GM23338 (cell line): Measurements from ENCODE around the gene CDH23. TPM values are rescaled to one million over a fixed set of nuclear protein-coding genes. Genes with fewer than 3 reads are reported as not detected.

Experiments used
- ATAC-seq: fragments of 200-7000 bp; cut with Tn5 transposase; 3 replicates; pipeline ENCODE4 v1.9.1; 2020
- DNase-seq: peaks from one replicate; pipeline ENCODE4 v3.0.0-alpha.2; 2015; ENCODE audit warnings: low spot score
- H2AFZ ChIP-seq: fragments of 200-600 bp; sonication (generic); 2 replicates; pipeline ENCODE4 v1.8.0; 2016; ENCODE audit warnings: antibody characterized with exemption, mild to moderate bottlenecking, moderate library complexity
- H3F3A ChIP-seq: fragments of 200-600 bp; sonication (generic); replicated peaks from 2 replicates; pipeline ENCODE4 v1.8.0; 2017; ENCODE audit warnings: antibody characterized with exemption, mixed run types, low read depth
- H3K27ac ChIP-seq: fragments of 200-600 bp; sonication (generic); 2 replicates; pipeline ENCODE4 v1.6.1; 2016; ENCODE audit warnings: low read depth
- H3K27me3 ChIP-seq: fragments of 200-600 bp; sonication (generic); 2 replicates; pipeline ENCODE4 v1.8.0; 2016; ENCODE audit warnings: mild to moderate bottlenecking, mixed run types, moderate library complexity; ENCODE audit not compliant: insufficient read depth
- H3K36me3 ChIP-seq: fragments of 200-600 bp; sonication (generic); 2 replicates; pipeline ENCODE4 v1.8.0; 2016; ENCODE audit warnings: mild to moderate bottlenecking; ENCODE audit not compliant: insufficient read depth
- H3K4me1 ChIP-seq: fragments of 200-600 bp; sonication (generic); 2 replicates; pipeline ENCODE4 v1.8.0; 2016; ENCODE audit warnings: mild to moderate bottlenecking, moderate library complexity; ENCODE audit not compliant: insufficient read depth
- H3K4me2 ChIP-seq: fragments of 200-600 bp; sonication (generic); 2 replicates; pipeline ENCODE4 v1.7.1; 2017; ENCODE audit warnings: mixed run types
- H3K4me3 ChIP-seq: fragments of 200-600 bp; sonication (generic); 2 replicates; pipeline ENCODE4 v1.6.1; 2016; ENCODE audit warnings: mixed run types
- H3K79me2 ChIP-seq: fragments of 200-600 bp; sonication (generic); replicated peaks from 2 replicates; pipeline ENCODE4 v1.8.0; 2017; ENCODE audit warnings: mild to moderate bottlenecking; ENCODE audit not compliant: insufficient read depth
- H3K9me2 ChIP-seq: fragments of 200-600 bp; sonication (generic); 2 replicates; pipeline ENCODE4 v1.8.0; 2017; ENCODE audit not compliant: insufficient read depth
- H4K20me1 ChIP-seq: fragments of 200-600 bp; sonication (generic); replicated peaks from 2 replicates; pipeline ENCODE4 v1.8.0; 2017; ENCODE audit warnings: mild to moderate bottlenecking; ENCODE audit not compliant: insufficient read depth
- H3K27ac Mint-ChIP-seq: 2 replicates; pipeline ENCODE4 v1.8.0; 2020; ENCODE audit warnings: inconsistent platforms, mild to moderate bottlenecking, moderate library complexity, mixed read lengths
- H3K27me3 Mint-ChIP-seq: 3 replicates; pipeline ENCODE4 v1.8.0; 2022; ENCODE audit warnings: low read depth, mild to moderate bottlenecking, moderate library complexity, mixed read lengths, inconsistent platforms; ENCODE audit not compliant: insufficient read depth, poor library complexity
- H3K36me3 Mint-ChIP-seq: 3 replicates; pipeline ENCODE4 v1.8.0; 2021; ENCODE audit warnings: low read depth, mild to moderate bottlenecking, inconsistent platforms, moderate library complexity, mixed read lengths
- H3K4me1 Mint-ChIP-seq: 3 replicates; pipeline ENCODE4 v1.8.0; 2020; ENCODE audit warnings: mild to moderate bottlenecking, inconsistent platforms, mixed read lengths
- H3K4me3 Mint-ChIP-seq: 3 replicates; pipeline ENCODE4 v1.8.0; 2021; ENCODE audit warnings: moderate library complexity, mild to moderate bottlenecking, inconsistent platforms, mixed read lengths
- H3K9me3 Mint-ChIP-seq: 3 replicates; pipeline ENCODE4 v1.8.0; 2020; ENCODE audit warnings: moderate library complexity, mild to moderate bottlenecking, inconsistent platforms, mixed read lengths
- ETS1 ChIP-seq: IDR thresholded peaks from 2 replicates; pipeline ENCODE4 v1.6.1; 2016; ENCODE audit warnings: antibody characterized with exemption
- EZH2 ChIP-seq: fragments of 200-600 bp; sonication (generic); IDR thresholded peaks from one replicate; pipeline ENCODE4 v1.8.0; 2017; ENCODE audit warnings: antibody characterized with exemption, mild to moderate bottlenecking, low read depth; ENCODE audit not compliant: unreplicated experiment
- EZH2phosphoT487 ChIP-seq: fragments of 200-600 bp; sonication (generic); IDR thresholded peaks from one replicate; pipeline ENCODE4 v1.8.1; 2018; ENCODE audit warnings: antibody characterized with exemption; ENCODE audit not compliant: unreplicated experiment
- JUNB ChIP-seq: IDR thresholded peaks from one replicate; pipeline ENCODE4 v1.6.1; 2016; ENCODE audit warnings: antibody characterized with exemption; ENCODE audit not compliant: unreplicated experiment
- POLR2AphosphoS5 ChIP-seq: IDR thresholded peaks from 2 replicates; pipeline ENCODE4 v1.6.1; 2016; ENCODE audit warnings: antibody characterized with exemption, low read depth
- REST ChIP-seq: IDR thresholded peaks from one replicate; pipeline ENCODE4 v1.6.1; 2018; ENCODE audit warnings: antibody characterized with exemption; ENCODE audit not compliant: unreplicated experiment
- STAT1 ChIP-seq: IDR thresholded peaks from one replicate; pipeline ENCODE4 v1.6.1; 2016; ENCODE audit warnings: antibody characterized with exemption; ENCODE audit not compliant: unreplicated experiment
- ZNF114 ChIP-seq: fragments of 250-450 bp; sonication (Bioruptor Pico); IDR thresholded peaks from 2 replicates; pipeline ENCODE4 v1.5.0; 2020; ENCODE audit warnings: mild to moderate bottlenecking, moderate library complexity
- ZNF331 ChIP-seq: fragments of 250-450 bp; sonication (Bioruptor Pico); IDR thresholded peaks from 2 replicates; pipeline ENCODE4 v1.5.0; 2020; ENCODE audit warnings: low read depth, mild to moderate bottlenecking, moderate library complexity
- polyA plus RNA-seq: library from polyadenylated mRNA; unstranded; fragments of >200 nt; fragmentation: Nextera tagmentation; extraction: Ambion mirVana; gene quantifications from 2 replicates; pipeline ENCODE4 v1.2.1, GENCODE V29; 2016
- total RNA-seq: library from RNA; depleted of rRNA; stranded (reverse); fragments of >200 nt; shearing (Covaris generic); gene quantifications from 2 replicates; pipeline ENCODE4 v1.2.3, GENCODE V29; 2014
- TF ChIP-seq, protein P1 (sequence below): fragments of 250-450 bp; sonication (Bioruptor Pico); IDR thresholded peaks from 2 replicates; pipeline ENCODE4 v1.5.0; 2020; ENCODE audit warnings: mild to moderate bottlenecking, moderate library complexity

Gene CDH23
- total and polyA plus RNA-seq, 2 experiments from 2014 or later = 0.95 to 4.3 TPM

DNA sequence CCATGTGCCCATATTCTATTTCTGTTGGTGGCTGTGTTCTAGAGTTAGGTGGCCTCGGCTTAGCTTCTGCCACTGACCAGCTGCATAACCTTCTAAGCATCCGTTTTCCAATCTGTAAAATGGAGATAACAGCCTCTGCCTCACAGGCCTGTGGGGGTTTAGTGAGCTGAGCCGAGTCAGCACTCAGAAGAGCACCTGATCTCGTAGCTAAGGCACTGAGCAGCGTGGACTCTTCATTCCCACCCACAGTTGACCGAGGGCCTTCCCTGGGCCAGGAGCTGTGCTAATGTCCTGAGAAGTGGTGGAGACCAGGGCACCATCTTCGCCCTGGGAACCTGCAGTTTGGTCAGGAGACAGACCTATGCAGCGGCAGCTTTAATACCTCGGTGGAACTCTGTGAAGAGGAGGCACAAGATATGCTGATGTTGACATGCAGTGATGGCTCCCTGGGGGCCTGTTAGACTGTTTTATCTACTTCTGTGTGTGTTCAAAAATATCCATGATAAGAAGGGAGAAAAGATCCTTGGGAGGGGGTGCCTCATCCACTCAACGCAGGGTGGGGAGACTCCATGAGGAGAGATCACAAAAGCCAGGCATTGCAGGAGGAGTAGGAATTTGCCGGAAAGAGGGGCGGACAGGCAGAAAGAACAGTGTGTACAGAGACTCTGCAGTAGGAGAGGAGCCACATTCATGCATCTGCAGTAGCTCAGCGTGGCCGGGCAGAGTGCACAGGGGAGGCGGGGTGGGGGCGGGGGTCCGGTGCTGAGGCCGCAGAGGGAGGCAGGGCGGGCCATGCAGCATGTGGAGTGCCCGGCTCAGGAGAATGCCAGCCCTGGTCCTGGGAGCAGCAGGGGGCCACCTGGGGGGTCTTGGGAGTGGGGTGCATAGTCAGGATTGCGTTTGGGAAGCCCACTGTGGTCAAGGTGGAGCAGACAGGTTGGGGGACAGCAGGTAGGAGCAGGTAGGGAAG is 186.1 kb downstream of the CDH23 start:
- no peaks in the 10 kb centered on the region for H3K79me2 ChIP-seq
- H3K4me3 Mint-ChIP-seq = no peak overlapping the region
- DNase-seq = no peak
- no peaks in the 10 kb centered on the region for H4K20me1 ChIP-seq
- no peaks in the 10 kb centered on the region for H3K4me1 ChIP-seq
- no peak overlapping the region for H3K4me3 ChIP-seq
- TF ChIP-seq ETS1 = no peak
- no peak for TF ChIP-seq ZNF114 (CRISPR knock-in tag)
- no peak for TF ChIP-seq EZH2phosphoT487
- TF ChIP-seq REST = no peak
- TF ChIP-seq EZH2 = no peak
- TF ChIP-seq, protein P1, sequence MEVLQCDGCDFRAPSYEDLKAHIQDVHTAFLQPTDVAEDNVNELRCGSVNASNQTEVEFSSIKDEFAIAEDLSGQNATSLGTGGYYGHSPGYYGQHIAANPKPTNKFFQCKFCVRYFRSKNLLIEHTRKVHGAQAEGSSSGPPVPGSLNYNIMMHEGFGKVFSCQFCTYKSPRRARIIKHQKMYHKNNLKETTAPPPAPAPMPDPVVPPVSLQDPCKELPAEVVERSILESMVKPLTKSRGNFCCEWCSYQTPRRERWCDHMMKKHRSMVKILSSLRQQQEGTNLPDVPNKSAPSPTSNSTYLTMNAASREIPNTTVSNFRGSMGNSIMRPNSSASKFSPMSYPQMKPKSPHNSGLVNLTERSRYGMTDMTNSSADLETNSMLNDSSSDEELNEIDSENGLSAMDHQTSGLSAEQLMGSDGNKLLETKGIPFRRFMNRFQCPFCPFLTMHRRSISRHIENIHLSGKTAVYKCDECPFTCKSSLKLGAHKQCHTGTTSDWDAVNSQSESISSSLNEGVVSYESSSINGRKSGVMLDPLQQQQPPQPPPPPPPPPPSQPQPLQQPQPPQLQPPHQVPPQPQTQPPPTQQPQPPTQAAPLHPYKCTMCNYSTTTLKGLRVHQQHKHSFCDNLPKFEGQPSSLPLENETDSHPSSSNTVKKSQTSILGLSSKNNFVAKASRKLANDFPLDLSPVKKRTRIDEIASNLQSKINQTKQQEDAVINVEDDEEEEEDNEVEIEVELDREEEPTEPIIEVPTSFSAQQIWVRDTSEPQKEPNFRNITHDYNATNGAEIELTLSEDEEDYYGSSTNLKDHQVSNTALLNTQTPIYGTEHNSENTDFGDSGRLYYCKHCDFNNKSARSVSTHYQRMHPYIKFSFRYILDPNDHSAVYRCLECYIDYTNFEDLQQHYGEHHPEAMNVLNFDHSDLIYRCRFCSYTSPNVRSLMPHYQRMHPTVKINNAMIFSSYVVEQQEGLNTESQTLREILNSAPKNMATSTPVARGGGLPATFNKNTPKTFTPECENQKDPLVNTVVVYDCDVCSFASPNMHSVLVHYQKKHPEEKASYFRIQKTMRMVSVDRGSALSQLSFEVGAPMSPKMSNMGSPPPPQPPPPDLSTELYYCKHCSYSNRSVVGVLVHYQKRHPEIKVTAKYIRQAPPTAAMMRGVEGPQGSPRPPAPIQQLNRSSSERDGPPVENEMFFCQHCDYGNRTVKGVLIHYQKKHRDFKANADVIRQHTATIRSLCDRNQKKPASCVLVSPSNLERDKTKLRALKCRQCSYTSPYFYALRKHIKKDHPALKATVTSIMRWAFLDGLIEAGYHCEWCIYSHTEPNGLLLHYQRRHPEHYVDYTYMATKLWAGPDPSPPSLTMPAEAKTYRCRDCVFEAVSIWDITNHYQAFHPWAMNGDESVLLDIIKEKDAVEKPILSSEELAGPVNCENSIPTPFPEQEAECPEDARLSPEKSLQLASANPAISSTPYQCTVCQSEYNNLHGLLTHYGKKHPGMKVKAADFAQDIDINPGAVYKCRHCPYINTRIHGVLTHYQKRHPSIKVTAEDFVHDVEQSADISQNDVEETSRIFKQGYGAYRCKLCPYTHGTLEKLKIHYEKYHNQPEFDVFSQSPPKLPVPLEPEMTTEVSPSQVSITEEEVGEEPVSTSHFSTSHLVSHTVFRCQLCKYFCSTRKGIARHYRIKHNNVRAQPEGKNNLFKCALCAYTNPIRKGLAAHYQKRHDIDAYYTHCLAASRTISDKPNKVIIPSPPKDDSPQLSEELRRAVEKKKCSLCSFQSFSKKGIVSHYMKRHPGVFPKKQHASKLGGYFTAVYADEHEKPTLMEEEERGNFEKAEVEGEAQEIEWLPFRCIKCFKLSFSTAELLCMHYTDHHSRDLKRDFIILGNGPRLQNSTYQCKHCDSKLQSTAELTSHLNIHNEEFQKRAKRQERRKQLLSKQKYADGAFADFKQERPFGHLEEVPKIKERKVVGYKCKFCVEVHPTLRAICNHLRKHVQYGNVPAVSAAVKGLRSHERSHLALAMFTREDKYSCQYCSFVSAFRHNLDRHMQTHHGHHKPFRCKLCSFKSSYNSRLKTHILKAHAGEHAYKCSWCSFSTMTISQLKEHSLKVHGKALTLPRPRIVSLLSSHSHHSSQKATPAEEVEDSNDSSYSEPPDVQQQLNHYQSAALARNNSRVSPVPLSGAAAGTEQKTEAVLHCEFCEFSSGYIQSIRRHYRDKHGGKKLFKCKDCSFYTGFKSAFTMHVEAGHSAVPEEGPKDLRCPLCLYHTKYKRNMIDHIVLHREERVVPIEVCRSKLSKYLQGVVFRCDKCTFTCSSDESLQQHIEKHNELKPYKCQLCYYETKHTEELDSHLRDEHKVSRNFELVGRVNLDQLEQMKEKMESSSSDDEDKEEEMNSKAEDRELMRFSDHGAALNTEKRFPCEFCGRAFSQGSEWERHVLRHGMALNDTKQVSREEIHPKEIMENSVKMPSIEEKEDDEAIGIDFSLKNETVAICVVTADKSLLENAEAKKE (CRISPR knock-in tag) = no peak
- TF ChIP-seq JUNB = no peak
- no peak for TF ChIP-seq STAT1
- TF ChIP-seq POLR2AphosphoS5 = no peak
- TF ChIP-seq ZNF331 (CRISPR knock-in tag) = no peak
- H3K27ac ChIP-seq = no peak overlapping the region
- no peaks in the 10 kb centered on the region for H3K36me3 ChIP-seq
- H3K27me3 Mint-ChIP-seq = no peaks in the 10 kb centered on the region
- H3K4me2 ChIP-seq = no peak overlapping the region
- H3K4me1 Mint-ChIP-seq = peaks cover 10% of the 10 kb centered on the region
- H3K27me3 ChIP-seq = no peaks in the 10 kb centered on the region
- no peak for ATAC-seq
- H3K9me3 Mint-ChIP-seq = no peaks in the 10 kb centered on the region
- H3K27ac Mint-ChIP-seq = no peak overlapping the region
- no peak overlapping the region for H2AFZ ChIP-seq
- H3K36me3 Mint-ChIP-seq = no peaks in the 10 kb centered on the region
- no peaks in the 10 kb centered on the region for H3F3A ChIP-seq
- no peaks in the 10 kb centered on the region for H3K9me2 ChIP-seq
